Ovary (tissue), 9 donors: ENCODE measurements around the gene TXNDC11. TPM values are rescaled to one million over a fixed set of nuclear protein-coding genes. Genes with fewer than 3 reads are reported as not detected.

Experiments used
- DNase-seq, 5 donors: peaks; one replicate each; pipeline ENCODE4 v3.0.0-alpha.2; 2019 to 2020
- H3K27ac ChIP-seq, 2 donors: fragments of 200-600 bp; one replicate each; pipeline versions ENCODE4 v1.5.1 to v1.8.0; 2019 to 2022
- H3K27me3 ChIP-seq: fragments of 200-600 bp; one replicate; pipeline ENCODE4 v1.8.0; 2022
- H3K36me3 ChIP-seq: fragments of 200-600 bp; sonication (generic); one replicate; pipeline ENCODE4 v1.5.1; 2019
- H3K4me1 ChIP-seq: one replicate; pipeline ENCODE4 v1.8.1; 2013; ENCODE audit warnings: mild to moderate bottlenecking, moderate library complexity; ENCODE audit not compliant: insufficient read depth
- H3K4me3 ChIP-seq: fragments of 200-600 bp; sonication (generic); one replicate; pipeline ENCODE4 v1.5.1; 2017
- H3K9me3 ChIP-seq, 2 donors: fragments of 200-600 bp in 1 of 2; sonication (generic) in 1 of 2; one replicate each; pipeline versions ENCODE4 v1.5.1 to v1.8.1; 2013 to 2019; ENCODE audit warnings: mild to moderate bottlenecking in 1 of 2, moderate library complexity in 1 of 2
- CTCF ChIP-seq, 3 donors: fragments of 450-650 bp in 2 of 3; fragments of 200-600 bp in 1 of 3; IDR thresholded peaks; one replicate each; pipeline versions ENCODE4 v1.5.1 to v1.8.0; 2016 to 2022; ENCODE audit warnings: antibody characterized with exemption in 3 of 3, mild to moderate bottlenecking in 1 of 3
- EP300 ChIP-seq: sonication (generic); formaldehyde crosslinking; IDR thresholded peaks from one replicate; pipeline ENCODE4 v1.6.1; 2017; ENCODE audit warnings: antibody characterized with exemption
- POLR2A ChIP-seq: fragments of 450-650 bp; IDR thresholded peaks from one replicate; pipeline ENCODE4 v1.6.1; 2017; ENCODE audit warnings: antibody characterized with exemption, mild to moderate bottlenecking, moderate library complexity
- WGBS, 3 donors: extraction: QIAGEN DNeasy Blood & Tissue Kit in 1 of 3; methylation state at CpG; one replicate each; pipeline versions ENCODE4 v1.1.5 to v1.1.7; 2013 to 2017; 5-methylcytosine and 5-hydroxymethylcytosine counted together
- intact Hi-C, 4 donors: fragments of 100-400 bp; cut with DNase I; formaldehyde crosslinking; loops; one replicate each; pipeline versions ENCODE4 v1.11.0 to v1.15.1; 2022 to 2023
- polyA plus RNA-seq, 2 donors: library from polyadenylated mRNA; stranded (reverse); fragments of 200-250 nt in 1 of 2; fragments of 350-450 nt in 1 of 2; fragmentation: Illumina TruSeq in 1 of 2; extraction: RNeasy Lipid Tissue Mini Kit (QIAGEN cat#74804) in 1 of 2; gene quantifications; one replicate each; pipeline ENCODE4 v1.2.3, GENCODE V29; 2013 to 2014
- small RNA-seq: library from RNA; depleted of rRNA; stranded (forward); fragments of <200 nt; gene quantifications from one replicate; pipeline ENCODE3, GENCODE V24; 2016
- total RNA-seq, 7 donors: library from RNA; depleted of rRNA in 2 of 7; stranded (reverse); fragments of >200 nt in 2 of 7; fragmentation: NEBNext Ultra II Directional in 3 of 7; extraction: Animal tissue kit (Norgen Biotek cat#: 25700) in 3 of 7; gene quantifications; one replicate each; pipeline versions ENCODE4 v1.1.0 to v1.2.4, GENCODE V29; 2016 to 2023
- donor health status: DM: no; HTN: no; CAD: no; lungs with moderate emphysema.
- donor health status: DM: no; HTN: no; CAD: no.
- donor health status: Bipolar disorder and iron deficiency.
- donor health status: DM: yes; HTN: yes; CAD: no.
- donor health status: DM: no; HTN: no; CAD: no.
- donor health status: DM: yes; HTN: yes; CAD: no.

The TXNDC11 gene
- total and polyA plus RNA-seq, 9 donors, result 32.3 to 48.6 (median 39.3) TPM

GRCh38 chr16:11630768-11631056 lies 111.9 kb downstream of the TXNDC11 start:
- DNase-seq, result no peak
- Histone ChIP-seq H3K4me1 (peaks cover 13% of the 10 kb centered on the region), H3K27me3 (no peaks in the 10 kb centered on the region), H3K36me3 (no peaks in the 10 kb centered on the region), H3K27ac (no peak overlapping the region), H3K9me3 (no peaks in the 10 kb centered on the region), H3K4me3 (no peak overlapping the region)
- intact Hi-C loops, result loop anchor here in 2 of 4 donors (5.0 to 10.0 kb wide), 3 partner anchors 43 to 666 kb away; partner anchors contain the start of gene LITAF (in 1 of the 2)
- TF ChIP-seq CTCF (IDR thresholded peaks at IDR 0.05), result no peak
- no peak for TF ChIP-seq POLR2A
- no peak for TF ChIP-seq EP300
- 89 to 93% (median 92%) methylated on average over 6 of the region's 6 CpGs for WGBS, 3 donors

DNA sequence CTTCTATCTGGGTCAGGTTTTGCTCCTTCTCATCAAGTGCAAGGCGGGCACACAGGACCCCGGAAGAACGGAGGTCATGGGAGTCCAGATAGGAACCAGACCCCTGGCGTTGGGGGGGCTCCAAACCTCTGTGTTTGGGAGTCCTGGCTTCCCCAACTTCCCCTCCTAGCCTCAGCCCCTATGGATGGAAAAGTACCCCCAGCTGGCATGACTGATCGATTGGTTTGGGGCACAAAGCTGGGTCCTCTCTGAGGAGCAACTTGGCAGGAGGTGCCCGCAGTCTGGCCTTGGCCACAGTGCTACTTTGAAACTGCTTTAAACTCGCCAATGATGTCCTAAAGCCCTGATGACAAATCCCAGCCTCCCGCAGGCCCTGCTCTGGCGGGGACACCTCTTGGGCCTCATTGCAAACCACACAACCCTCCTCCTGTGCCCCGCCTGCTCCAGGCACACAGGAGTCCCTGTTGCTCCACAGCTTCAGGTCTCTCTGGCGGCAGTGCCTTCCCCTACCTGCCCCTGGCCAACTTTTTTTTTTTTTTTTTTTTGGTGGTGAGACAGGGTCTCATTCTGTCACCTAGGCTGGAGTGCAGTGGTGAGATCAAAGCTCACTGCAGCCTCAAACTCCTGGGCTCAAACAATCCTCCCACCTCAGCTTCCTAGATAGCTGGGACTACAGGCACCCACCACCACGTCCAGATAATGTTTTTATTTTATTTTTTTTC lies 112.5 kb downstream of the TXNDC11 start:
- Histone ChIP-seq H3K27me3 (no peaks in the 10 kb centered on the region), H3K4me3 (no peak overlapping the region), H3K36me3 (no peaks in the 10 kb centered on the region), H3K4me1 (peaks cover 13% of the 10 kb centered on the region), H3K9me3 (no peaks in the 10 kb centered on the region), H3K27ac (no peak overlapping the region)
- WGBS, 3 donors, result 88 to 93% (median 88%) methylated on average over 12 of the region's 12 CpGs
- no peak for DNase-seq
- TF ChIP-seq CTCF (IDR thresholded peaks at IDR 0.05) (no peak), POLR2A (no peak), EP300 (no peak)
- intact Hi-C loops, result loop anchor here in 2 of 4 donors (5.0 to 10.0 kb wide), 3 partner anchors 43 to 665 kb away; partner anchors contain the start of gene LITAF (in 1 of the 2)

Small RNAs within 50 kb of the gene (small RNA-seq; reads per million reads assigned to genes)
- not detected for gene RF00017

Other genes with a start within 250 kb of the TXNDC11 start
- 100 to 1,000 TPM in 4 of 7 donors, 10 to 100 TPM in 3; 39.7 to 169 (median 105) TPM for gene LITAF, start 155.9 kb downstream of the TXNDC11 start, total RNA-seq
- 100 to 1,000 TPM in 1 of 2 donors, 10 to 100 TPM in 1; 49.1 to 139 TPM for gene LITAF, start 155.9 kb downstream of the TXNDC11 start, polyA plus RNA-seq
- 10 to 100 TPM in 6 of 7 donors, 1 to 10 TPM in 1; 8.0 to 40.3 (median 24.7) TPM for gene SNN, start 74.4 kb downstream of the TXNDC11 start, total RNA-seq
- 10 to 100 TPM; 18.0 to 18.3 TPM for gene SNN, start 74.4 kb downstream of the TXNDC11 start, polyA plus RNA-seq
- 10 to 100 TPM; 42.1 to 60.9 (median 50.7) TPM for gene ZC3H7A, start 54.4 kb upstream of the TXNDC11 start, total RNA-seq
- 10 to 100 TPM; 34.9 to 57.6 TPM for gene ZC3H7A, start 54.4 kb upstream of the TXNDC11 start, polyA plus RNA-seq
- 100 to 1,000 TPM; 168 to 390 (median 281) TPM for gene RSL1D1, start 108.7 kb upstream of the TXNDC11 start, total RNA-seq
- 100 to 1,000 TPM; 222 to 406 TPM for gene RSL1D1, start 108.7 kb upstream of the TXNDC11 start, polyA plus RNA-seq
- 10 to 100 TPM; 23.4 to 94.2 (median 74.8) TPM for gene GSPT1, start 173.1 kb upstream of the TXNDC11 start, total RNA-seq
- gene GSPT1, start 173.1 kb upstream of the TXNDC11 start, polyA plus RNA-seq, result 10 to 100 TPM; 21.1 to 99.3 TPM
- 10 to 100 TPM in 2 of 7 donors, 1 to 10 TPM in 5; 4.7 to 13.4 (median 8.7) TPM for gene NPIPB2, start 199.2 kb upstream of the TXNDC11 start, total RNA-seq
- 10 to 100 TPM in 1 of 2 donors, 1 to 10 TPM in 1; 6.5 to 19.3 TPM for gene NPIPB2, start 199.2 kb upstream of the TXNDC11 start, polyA plus RNA-seq
- gene TNFRSF17, start 222.4 kb upstream of the TXNDC11 start, total RNA-seq, result under 1 TPM in 2 of 7 donors, not detected in 5; 0.20 to 0.60 TPM
- under 1 TPM; 0.19 to 0.52 TPM for gene TNFRSF17, start 222.4 kb upstream of the TXNDC11 start, polyA plus RNA-seq
- 10 to 100 TPM; 11.4 to 37.9 (median 26.8) TPM for gene SNX29, start 233.9 kb upstream of the TXNDC11 start, total RNA-seq
- gene SNX29, start 233.9 kb upstream of the TXNDC11 start, polyA plus RNA-seq, result 10 to 100 TPM in 1 of 2 donors, 1 to 10 TPM in 1; 7.8 to 17.1 TPM